Urinary bladder (tissue), 4 donors: ENCODE measurements around the gene NCOA5. TPM values are rescaled to one million over a fixed set of nuclear protein-coding genes. Genes with fewer than 3 reads are reported as not detected.

Experiments used
- DNase-seq: peaks from one replicate; pipeline ENCODE4 v3.0.0-alpha.2; 2015; ENCODE audit errors: extremely low spot score
- H3K27ac ChIP-seq: one replicate; pipeline ENCODE4 v1.5.1; 2013; ENCODE audit warnings: low read depth, mild to moderate bottlenecking, moderate library complexity
- H3K36me3 ChIP-seq: one replicate; pipeline ENCODE4 v1.6.1; 2013; ENCODE audit warnings: mild to moderate bottlenecking, moderate library complexity; ENCODE audit not compliant: insufficient read depth
- H3K4me1 ChIP-seq: one replicate; pipeline ENCODE4 v1.6.1; 2013; ENCODE audit warnings: mild to moderate bottlenecking, moderate library complexity; ENCODE audit not compliant: insufficient read depth
- H3K4me3 ChIP-seq: one replicate; pipeline ENCODE4 v1.5.1; 2013; ENCODE audit warnings: low read depth, low read length
- WGBS: extraction: QIAGEN DNeasy Blood & Tissue Kit; methylation state at CpG from one replicate; pipeline ENCODE4 v1.1.7; 2013; 5-methylcytosine and 5-hydroxymethylcytosine counted together
- polyA plus RNA-seq: library from polyadenylated mRNA; stranded (reverse); fragments of 200-250 nt; gene quantifications from one replicate; pipeline ENCODE4 v1.2.3, GENCODE V29; 2013
- total RNA-seq: library from RNA; depleted of rRNA; stranded (reverse); fragments of >200 nt; gene quantifications from one replicate; pipeline ENCODE4 v1.2.3, GENCODE V29; 2014
- donor health status: healthy with polysubstance abuse.
- donor health status: healthy.

NCOA5 gene
- total and polyA plus RNA-seq, 2 donors: 13.2 to 21.9 TPM

DNA sequence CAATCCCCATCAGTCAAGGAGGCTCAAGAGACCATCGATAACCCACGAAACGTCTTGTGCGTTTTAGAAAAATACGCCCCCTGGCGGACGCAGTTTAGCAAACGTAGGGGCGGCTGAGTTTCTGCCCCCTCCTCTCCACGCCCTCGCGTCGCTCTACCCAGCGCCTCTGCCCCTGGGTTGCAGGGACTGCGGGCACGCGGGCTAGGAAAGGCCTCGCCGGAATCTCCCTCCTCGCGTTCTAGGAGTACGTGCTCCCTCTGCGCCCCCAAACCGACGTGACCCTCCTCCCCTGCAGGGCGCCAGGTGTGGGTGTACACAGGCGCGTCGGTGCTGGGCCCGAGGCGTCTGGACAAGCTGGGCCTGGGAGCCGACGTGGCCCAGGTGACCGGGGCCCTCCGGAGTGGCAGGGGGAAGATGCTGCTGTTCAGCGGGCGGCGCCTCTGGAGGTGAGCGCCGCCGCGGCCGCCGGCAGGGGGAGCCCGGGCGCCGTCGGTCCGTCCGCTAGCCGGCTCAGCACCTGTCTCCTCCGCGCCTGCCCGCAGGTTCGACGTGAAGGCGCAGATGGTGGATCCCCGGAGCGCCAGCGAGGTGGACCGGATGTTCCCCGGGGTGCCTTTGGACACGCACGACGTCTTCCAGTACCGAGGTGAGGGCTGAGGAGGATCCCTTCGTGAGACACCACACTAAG, 75.8 kb downstream of the NCOA5 start:
- no peak for DNase-seq
- WGBS: under 1% methylated on average over 67 of the region's 67 CpGs
- H3K4me3 ChIP-seq: no peak overlapping the region
- no peaks in the 10 kb centered on the region for H3K36me3 ChIP-seq
- H3K27ac ChIP-seq: no peak overlapping the region
- H3K4me1 ChIP-seq: no peaks in the 10 kb centered on the region

DNA sequence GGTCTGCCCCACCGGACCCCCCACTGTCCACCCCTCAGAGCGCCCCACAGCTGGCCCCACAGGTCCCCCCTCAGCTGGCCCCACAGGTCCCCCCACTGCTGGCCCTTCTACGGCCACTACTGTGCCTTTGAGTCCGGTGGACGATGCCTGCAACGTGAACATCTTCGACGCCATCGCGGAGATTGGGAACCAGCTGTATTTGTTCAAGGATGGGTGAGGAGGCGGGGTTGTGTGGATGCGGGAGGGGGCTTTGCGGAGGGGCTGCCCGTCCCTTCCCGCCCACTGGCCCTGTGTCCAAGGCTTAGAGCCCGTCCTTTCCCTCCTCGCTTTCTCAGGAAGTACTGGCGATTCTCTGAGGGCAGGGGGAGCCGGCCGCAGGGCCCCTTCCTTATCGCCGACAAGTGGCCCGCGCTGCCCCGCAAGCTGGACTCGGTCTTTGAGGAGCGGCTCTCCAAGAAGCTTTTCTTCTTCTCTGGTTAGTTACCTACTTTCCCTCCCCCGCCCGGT, 76.4 kb downstream of the NCOA5 start:
- Histone ChIP-seq H3K4me3 (no peak overlapping the region), H3K27ac (no peak overlapping the region), H3K4me1 (no peaks in the 10 kb centered on the region), H3K36me3 (no peaks in the 10 kb centered on the region)
- DNase-seq: no peak
- WGBS: 13% methylated on average over 29 of the region's 29 CpGs

DNA sequence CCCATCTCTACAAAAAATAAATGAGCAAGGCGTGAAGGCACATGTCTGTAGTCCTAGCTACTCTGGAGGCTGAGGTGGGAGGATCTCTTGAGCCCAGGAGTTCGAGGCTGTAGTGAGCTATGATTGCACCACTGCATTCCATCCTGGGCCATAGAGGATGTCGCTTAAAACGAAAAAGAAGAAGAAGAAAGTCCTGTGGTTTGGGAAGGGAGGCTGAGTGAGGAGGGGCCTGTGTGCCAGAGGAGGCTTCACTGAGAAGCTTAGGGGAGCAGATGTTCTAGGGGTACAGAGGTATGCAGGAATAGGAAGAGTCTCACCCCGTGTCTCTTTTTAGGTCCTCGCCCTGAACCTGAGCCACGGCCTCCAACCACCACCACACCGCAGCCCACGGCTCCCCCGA, 76.8 kb downstream of the NCOA5 start:
- no peaks in the 10 kb centered on the region for H3K36me3 ChIP-seq
- no peak for DNase-seq
- no peak overlapping the region for H3K27ac ChIP-seq
- 57% methylated on average over 10 of the region's 10 CpGs for WGBS
- H3K4me3 ChIP-seq: no peak overlapping the region
- H3K4me1 ChIP-seq: no peaks in the 10 kb centered on the region

DNA sequence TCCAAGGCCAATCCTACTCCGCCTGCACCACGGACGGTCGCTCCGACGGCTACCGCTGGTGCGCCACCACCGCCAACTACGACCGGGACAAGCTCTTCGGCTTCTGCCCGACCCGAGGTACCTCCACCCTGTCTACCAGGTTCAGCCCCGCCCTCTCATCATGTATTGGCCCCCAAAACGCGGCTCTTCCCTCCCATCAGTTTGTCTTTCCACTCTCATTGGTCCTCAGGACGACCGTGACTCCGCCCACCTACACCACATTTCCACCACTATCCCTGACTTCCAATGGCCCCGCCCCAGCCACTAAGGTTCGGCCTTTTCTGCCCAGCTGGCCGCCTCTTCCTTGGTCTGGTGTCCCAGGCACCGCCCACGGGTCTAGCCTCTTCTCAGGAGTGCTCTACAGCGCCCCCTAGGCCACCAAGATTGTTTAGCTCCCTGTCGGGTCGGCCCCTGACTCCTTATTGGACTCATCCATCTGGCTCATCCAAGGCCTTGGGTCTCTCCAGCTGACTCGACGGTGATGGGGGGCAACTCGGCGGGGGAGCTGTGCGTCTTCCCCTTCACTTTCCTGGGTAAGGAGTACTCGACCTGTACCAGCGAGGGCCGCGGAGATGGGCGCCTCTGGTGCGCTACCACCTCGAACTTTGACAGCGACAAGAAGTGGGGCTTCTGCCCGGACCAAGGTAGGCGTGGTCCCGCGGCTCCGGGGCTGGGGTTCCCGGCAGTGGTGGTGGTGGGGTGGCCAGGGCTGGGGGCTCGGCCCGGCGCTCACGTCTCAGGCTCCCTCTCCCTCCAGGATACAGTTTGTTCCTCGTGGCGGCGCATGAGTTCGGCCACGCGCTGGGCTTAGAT, 77.9 kb downstream of the NCOA5 start:
- Histone ChIP-seq H3K4me1 (no peaks in the 10 kb centered on the region), H3K36me3 (no peaks in the 10 kb centered on the region), H3K27ac (no peak overlapping the region), H3K4me3 (no peak overlapping the region)
- WGBS: 12% methylated on average over 57 of the region's 57 CpGs
- DNase-seq: no peak

Other genes starting within 250 kb of the NCOA5 start
- 13.1 TPM for gene ACOT8, start 232.6 kb downstream of the NCOA5 start, total RNA-seq
- gene ACOT8, start 232.6 kb downstream of the NCOA5 start, polyA plus RNA-seq: 29.5 TPM
- 5.6 TPM for gene ZSWIM3, start 232.3 kb downstream of the NCOA5 start, total RNA-seq
- gene ZSWIM3, start 232.3 kb downstream of the NCOA5 start, polyA plus RNA-seq: 2.7 TPM
- gene ZSWIM1, start 208.7 kb downstream of the NCOA5 start, total RNA-seq: 4.6 TPM
- gene ZSWIM1, start 208.7 kb downstream of the NCOA5 start, polyA plus RNA-seq: 6.9 TPM
- gene SPATA25, start 202.3 kb downstream of the NCOA5 start, total RNA-seq: 1.7 TPM
- 3.8 TPM for gene SPATA25, start 202.3 kb downstream of the NCOA5 start, polyA plus RNA-seq
- 4.8 TPM for gene NEURL2, start 198.8 kb downstream of the NCOA5 start, total RNA-seq
- gene NEURL2, start 198.8 kb downstream of the NCOA5 start, polyA plus RNA-seq: 11.7 TPM
- 31.7 TPM for gene CTSA, start 198.6 kb downstream of the NCOA5 start, total RNA-seq
- gene CTSA, start 198.6 kb downstream of the NCOA5 start, polyA plus RNA-seq: 129 TPM
- gene PLTP, start 177.8 kb downstream of the NCOA5 start, total RNA-seq: 51.5 TPM
- 221 TPM for gene PLTP, start 177.8 kb downstream of the NCOA5 start, polyA plus RNA-seq
- gene PCIF1, start 155.3 kb downstream of the NCOA5 start, total RNA-seq: 11.5 TPM
- gene PCIF1, start 155.3 kb downstream of the NCOA5 start, polyA plus RNA-seq: 44.0 TPM
- gene ZNF335, start 117.8 kb downstream of the NCOA5 start, total RNA-seq: 11.9 TPM
- gene ZNF335, start 117.8 kb downstream of the NCOA5 start, polyA plus RNA-seq: 12.4 TPM
- 1.9 TPM for gene MMP9, start 81.1 kb downstream of the NCOA5 start, total RNA-seq
- gene MMP9, start 81.1 kb downstream of the NCOA5 start, polyA plus RNA-seq: 2.1 TPM
- 0.69 TPM for gene SLC12A5, start 60.7 kb downstream of the NCOA5 start, total RNA-seq
- 1.5 TPM for gene SLC12A5, start 60.7 kb downstream of the NCOA5 start, polyA plus RNA-seq
- 3.1 TPM for gene CD40, start 28.4 kb upstream of the NCOA5 start, total RNA-seq
- gene CD40, start 28.4 kb upstream of the NCOA5 start, polyA plus RNA-seq: 21.3 TPM
- 0.21 TPM for gene CDH22, start 218.5 kb upstream of the NCOA5 start, total RNA-seq
- gene CDH22, start 218.5 kb upstream of the NCOA5 start, polyA plus RNA-seq: 0.04 TPM